GM12878 (cell line): ENCODE measurements around the gene GPR152. TPM values are rescaled to one million over a fixed set of nuclear protein-coding genes. Genes with fewer than 3 reads are reported as not detected.

Experiments used
- ATAC-seq: fragments of 200-7000 bp; cut with Tn5 transposase; 3 replicates; pipeline ENCODE4 v1.9.1; 2020; ENCODE audit warnings: mild to moderate bottlenecking, moderate library complexity
- BruUV-seq: library from RNA; stranded (reverse); fragments of 400-500 nt; replicated peaks from 2 replicates; lab custom pipeline; 2021; lab: Mats Ljungman, UMichigan
- CTCF ChIA-PET: fragments of 300-600 bp; sonication (Branson Sonifier 250); formaldehyde crosslinking; extraction: SDS; loops from one replicate; lab custom pipeline; 2021; ENCODE audit warnings: inconsistent platforms; lab: Yijun Ruan, JAX
- POLR2A ChIA-PET: fragments of 350-600 bp; formaldehyde crosslinking; extraction: SDS; loops from one replicate; lab custom pipeline; 2021; ENCODE audit warnings: inconsistent platforms; lab: Charles Lee
- RAD21 ChIA-PET: fragments of 300-600 bp; sonication (Branson Sonifier 250); formaldehyde crosslinking; loops from one replicate; lab custom pipeline; 2023; ENCODE audit warnings: antibody characterized with exemption; ENCODE audit not compliant: unreplicated experiment; lab: Charles Lee
- SMC1A ChIA-PET: fragments of 300-600 bp; sonication (Branson Sonifier 250); formaldehyde crosslinking; loops from one replicate; lab custom pipeline; 2023; ENCODE audit not compliant: unreplicated experiment, uncharacterized antibody; lab: Charles Lee
- DNase-seq: peaks from one replicate; pipeline ENCODE4 v3.0.0-alpha.2; 2011; ENCODE audit warnings: low read depth, low spot score
- FAIRE-seq: peaks from 3 replicates; lab custom pipeline; 2011; peaks lifted over from hg19 to GRCh38; lab: Jason Lieb, UNC
- H2AFZ ChIP-seq: 2 replicates; pipeline ENCODE4 v1.6.0; 2011; ENCODE audit warnings: low read depth, low read length, control low read depth; ENCODE audit not compliant: control insufficient read depth
- H3K27ac ChIP-seq: 2 replicates; pipeline ENCODE4 v1.5.1; 2011; ENCODE audit warnings: control low read depth; ENCODE audit not compliant: control insufficient read depth, insufficient read depth
- H3K27me3 ChIP-seq, 2 experiments: replicated peaks in 1 of 2; 2 replicates each; pipeline versions ENCODE4 v1.6.0 to v1.6.1; 2011; ENCODE audit warnings: low read length in 1 of 2; ENCODE audit not compliant: control insufficient read depth in 2 of 2, insufficient read depth in 2 of 2
- H3K36me3 ChIP-seq, 2 experiments: 2 replicates each; pipeline ENCODE4 v1.5.1; 2011; ENCODE audit warnings: low read length in 1 of 2; ENCODE audit not compliant: control insufficient read depth in 2 of 2, insufficient read depth in 2 of 2
- H3K4me1 ChIP-seq: 2 replicates; pipeline ENCODE4 v1.6.1; 2011; ENCODE audit warnings: mild to moderate bottlenecking, low read length, moderate library complexity, mixed read lengths; ENCODE audit not compliant: control insufficient read depth, insufficient read depth
- H3K4me2 ChIP-seq: 2 replicates; pipeline ENCODE4 v1.6.0; 2011; ENCODE audit warnings: control low read depth; ENCODE audit not compliant: control insufficient read depth, insufficient read depth
- H3K4me3 ChIP-seq: fragments of 200-600 bp; sonication (generic); 2 replicates; pipeline ENCODE4 v1.5.1; 2016
- H3K79me2 ChIP-seq: 2 replicates; pipeline ENCODE4 v1.6.0; 2011; ENCODE audit warnings: low read length; ENCODE audit not compliant: control insufficient read depth, insufficient read depth
- H3K9ac ChIP-seq: 2 replicates; pipeline ENCODE4 v1.8.0; 2011; ENCODE audit warnings: low read length, control low read depth, mixed read lengths; ENCODE audit not compliant: control insufficient read depth, insufficient read depth
- H3K9me3 ChIP-seq: replicated peaks from 3 replicates; pipeline ENCODE4 v1.5.1; 2011; ENCODE audit warnings: mild to moderate bottlenecking, low read length; ENCODE audit not compliant: control insufficient read depth, insufficient read depth
- H4K20me1 ChIP-seq: 2 replicates; pipeline ENCODE4 v1.6.0; 2011; ENCODE audit not compliant: control insufficient read depth, insufficient read depth
- BRCA1 ChIP-seq: IDR thresholded peaks from 2 replicates; pipeline ENCODE4 v1.6.1; 2011; ENCODE audit warnings: low read depth, low read length, improper control_type of control experiment
- CBX5 ChIP-seq: sonication (generic); IDR thresholded peaks from 2 replicates; pipeline ENCODE4 v1.6.1; 2016; ENCODE audit warnings: low read depth, moderate library complexity, mild to moderate bottlenecking, inconsistent platforms
- POLR2A ChIP-seq: IDR thresholded peaks from 2 replicates; pipeline ENCODE4 v1.6.1; 2011; ENCODE audit warnings: low read depth, mild to moderate bottlenecking, low read length
- POLR2AphosphoS5 ChIP-seq: IDR thresholded peaks from 2 replicates; pipeline ENCODE4 v1.6.1; 2011; ENCODE audit warnings: mild to moderate bottlenecking, low read length, inconsistent platforms
- POU2F2 ChIP-seq: IDR thresholded peaks from 3 replicates; pipeline ENCODE4 v1.6.1; 2011; ENCODE audit warnings: low read depth, mild to moderate bottlenecking, low read length, borderline replicate concordance
- SMAD1 ChIP-seq: fragments of 450-650 bp; IDR thresholded peaks from 2 replicates; pipeline ENCODE4 v1.6.1; 2018; ENCODE audit warnings: mild to moderate bottlenecking, low read depth; ENCODE audit not compliant: partially characterized antibody
- SMAD5 ChIP-seq: IDR thresholded peaks from 2 replicates; pipeline ENCODE4 v1.6.1; 2016; ENCODE audit warnings: antibody characterized with exemption, low read depth
- SPI1 ChIP-seq: IDR thresholded peaks from 2 replicates; pipeline ENCODE4 v1.6.1; 2011; ENCODE audit warnings: low read depth, mild to moderate bottlenecking, low read length, moderate library complexity, borderline replicate concordance; ENCODE audit not compliant: insufficient read depth
- ZBED1 ChIP-seq: IDR thresholded peaks from 2 replicates; pipeline ENCODE4 v1.6.1; 2016; ENCODE audit warnings: borderline replicate concordance
- WGBS: methylation state at CpG from one replicate; pipeline ENCODE4 v1.1.6; 2016; ENCODE audit warnings: low lambda C conversion rate; ENCODE audit not compliant: insufficient replicate concordance, insufficient coverage; ENCODE audit errors: missing lambda C conversion rate; 5-methylcytosine and 5-hydroxymethylcytosine counted together
- in situ Hi-C: fragments of 300-500 bp; cut with MboI; formaldehyde crosslinking; loops from 9 replicates; pipeline ENCODE4 v1.14.3; 2018; ENCODE audit warnings: mixed read lengths
- intact Hi-C: fragments of 100-400 bp; cut with micrococcal nuclease; formaldehyde crosslinking; loops from one replicate; pipeline ENCODE4 v1.14.2; 2022; ENCODE audit not compliant: unreplicated experiment
- polyA plus RNA-seq, 11 experiments: library from polyadenylated mRNA; depleted of rRNA in 4 of 11; unstranded in 6 of 11; stranded (reverse) in 5 of 11; fragments of >200 nt; fragmentation: Nextera tagmentation in 4 of 11; fragmentation: Illumina TruSeq in 1 of 11; extraction: Ambion mirVana in 4 of 11; extraction: Trizol in 1 of 11; gene quantifications; 1 replicate in 1 of 11; 2 replicates in 10 of 11; pipeline versions ENCODE4 v1.2.1 to v1.2.3, GENCODE V29; 2011 to 2016; ENCODE audit warnings: inconsistent platforms in 2 of 11, missing spikeins in 2 of 11, low read depth in 1 of 11
- total RNA-seq, 4 experiments: library from RNA; depleted of rRNA in 3 of 4; stranded (reverse); fragments of >200 nt in 3 of 4; fragmentation: Illumina TruSeq in 1 of 4; extraction: Trizol in 1 of 4; gene quantifications; 2 replicates each; pipeline versions ENCODE4 v1.2.1 to v1.2.3, GENCODE V29; 2013 to 2021
- TF ChIP-seq, protein P1 (sequence below): IDR thresholded peaks from 2 replicates; pipeline ENCODE4 v1.6.1; 2011; ENCODE audit warnings: borderline replicate concordance, low read depth, mild to moderate bottlenecking, moderate library complexity, low read length; ENCODE audit not compliant: insufficient read depth, poor library complexity, severe bottlenecking

GPR152 gene
- total and polyA plus RNA-seq, 10 of the 15 experiments (the other 5 are each of a cell fraction or from before 2014, with no cell fraction given): not detected

DNA sequence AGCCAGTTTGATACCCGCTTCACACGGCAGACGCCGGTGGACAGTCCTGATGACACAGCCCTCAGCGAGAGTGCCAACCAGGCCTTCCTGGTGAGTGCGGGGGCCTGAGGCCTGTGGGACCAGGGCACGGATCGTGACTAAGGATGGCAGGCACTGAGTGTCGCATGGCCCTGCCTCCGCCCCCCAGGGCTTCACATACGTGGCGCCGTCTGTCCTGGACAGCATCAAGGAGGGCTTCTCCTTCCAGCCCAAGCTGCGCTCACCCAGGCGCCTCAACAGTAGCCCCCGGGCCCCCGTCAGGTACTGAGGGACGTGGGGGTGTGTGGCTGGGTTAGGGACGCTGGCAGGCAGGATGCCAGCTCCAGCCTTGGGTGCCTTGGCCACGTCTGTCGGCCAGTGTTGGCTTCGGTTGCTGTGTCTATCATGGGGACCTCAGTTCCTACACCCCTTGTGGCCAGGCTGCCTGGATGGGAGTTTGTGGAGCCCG, 18.1 kb downstream of the GPR152 start:
- H3K4me2 ChIP-seq: peak overlapping the region; percentile 71
- intact Hi-C loops: no loop called here
- BruUV-seq: no TSS peak
- POLR2A ChIA-PET: interaction anchor here (0.6 to 2.3 kb wide), 5 partner anchors 12 to 43 kb away, joined by 3 to 10 read pairs (median 5); partner anchors contain the start of genes PPP1CA, RAD9A and TMEM134
- peak overlapping the region; percentile 99 for H3K9ac ChIP-seq
- H3K36me3 ChIP-seq: peaks cover 6 to 20% of the 10 kb centered on the region in 2 experiments; a peak in 3 of 4 replicates
- RAD21 ChIA-PET: interaction anchor here (7.2 kb wide), 1 partner anchor 32 kb away, joined by 112 read pairs; the partner anchor contains the start of genes PPP1CA and TBC1D10C
- peak overlapping the region; percentile 99 for H3K27ac ChIP-seq
- H3K4me1 ChIP-seq: peaks cover 32% of the 10 kb centered on the region
- CTCF ChIA-PET: interaction anchor here (0.8 to 1.0 kb wide), 2 partner anchors 26 to 32 kb away, joined by 3 to 4 read pairs; no protein-coding TSS in a partner anchor
- DNase-seq (no peak), ATAC-seq (no peak), FAIRE-seq (no peak)
- in situ Hi-C loops: no loop called here
- TF ChIP-seq, protein P1, sequence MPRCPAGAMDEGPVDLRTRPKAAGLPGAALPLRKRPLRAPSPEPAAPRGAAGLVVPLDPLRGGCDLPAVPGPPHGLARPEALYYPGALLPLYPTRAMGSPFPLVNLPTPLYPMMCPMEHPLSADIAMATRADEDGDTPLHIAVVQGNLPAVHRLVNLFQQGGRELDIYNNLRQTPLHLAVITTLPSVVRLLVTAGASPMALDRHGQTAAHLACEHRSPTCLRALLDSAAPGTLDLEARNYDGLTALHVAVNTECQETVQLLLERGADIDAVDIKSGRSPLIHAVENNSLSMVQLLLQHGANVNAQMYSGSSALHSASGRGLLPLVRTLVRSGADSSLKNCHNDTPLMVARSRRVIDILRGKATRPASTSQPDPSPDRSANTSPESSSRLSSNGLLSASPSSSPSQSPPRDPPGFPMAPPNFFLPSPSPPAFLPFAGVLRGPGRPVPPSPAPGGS: peak; percentile 48
- TF ChIP-seq ZBED1 (peak; percentile 15; the same call in 1 of the 2 replicates), POU2F2 (peak; percentile 33; the same call in 2 of the 3 replicates), SMAD5 (peak; percentile 62; the same call in 1 of the 2 replicates), POLR2AphosphoS5 (peak; percentile 65), SPI1 (no peak), SMAD1 (no peak), CBX5 (no peak), BRCA1 (no peak), POLR2A (peak; percentile 64)
- SMC1A ChIA-PET: no interaction called here
- WGBS: 26% methylated on average over 23 of the region's 23 CpGs
- no peak overlapping the region for H2AFZ ChIP-seq
- peaks cover 63% of the 10 kb centered on the region for H3K79me2 ChIP-seq
- H3K9me3 ChIP-seq: no peaks in the 10 kb centered on the region
- H4K20me1 ChIP-seq: no peaks in the 10 kb centered on the region
- no peaks in the 10 kb centered on the region for H3K27me3 ChIP-seq
- H3K4me3 ChIP-seq: peak overlapping the region; percentile 90; the same call in 1 of the 2 replicates
